IPS-18c (cell line): ENCODE data around the gene PPP1R16B.

Source experiments
- H3K4me3 ChIP-seq: 2 replicates; pipeline ENCODE4 v1.7.0; 2013; ENCODE audit warnings: low read depth, mild to moderate bottlenecking, low read length, moderate library complexity; ENCODE audit not compliant: insufficient read depth
- H3K9me3 ChIP-seq: one replicate; pipeline ENCODE4 v1.6.1; 2013; ENCODE audit warnings: mild to moderate bottlenecking, low read length, moderate library complexity; ENCODE audit not compliant: control insufficient read depth, insufficient read depth

Gene PPP1R16B

GRCh38 chr20:38895098-38895949, 89.8 kb downstream of the PPP1R16B start:
- Histone ChIP-seq H3K9me3 (no peaks in the 10 kb centered on the region), H3K4me3 (no peak overlapping the region)

- Histone ChIP-seq H3K4me3 (no peak overlapping the region), H3K9me3 (no peaks in the 10 kb centered on the region)
These were observed 90.6 kb downstream of the PPP1R16B start for GRCh38 chr20:38896009-38896594.

- Histone ChIP-seq H3K4me3 (no peak overlapping the region), H3K9me3 (no peaks in the 10 kb centered on the region)
These were observed 91.8 kb downstream of the PPP1R16B start for GRCh38 chr20:38897267-38897666.

- no peak overlapping the region for H3K4me3 ChIP-seq
- H3K9me3 ChIP-seq, result no peaks in the 10 kb centered on the region
These were observed 95.1 kb downstream of the PPP1R16B start for GRCh38 chr20:38900606-38901005.

GRCh38 chr20:38902601-38903000, 97.1 kb downstream of the PPP1R16B start:
- Histone ChIP-seq H3K4me3 (no peak overlapping the region), H3K9me3 (no peaks in the 10 kb centered on the region)

GRCh38 chr20:38903335-38903734, 97.8 kb downstream of the PPP1R16B start:
- Histone ChIP-seq H3K9me3 (peaks cover 4% of the 10 kb centered on the region), H3K4me3 (no peak overlapping the region)

GRCh38 chr20:38905375-38905774, 99.9 kb downstream of the PPP1R16B start:
- Histone ChIP-seq H3K9me3 (peaks cover 4% of the 10 kb centered on the region), H3K4me3 (no peak overlapping the region)

GRCh38 chr20:38907918-38908677, 102.6 kb downstream of the PPP1R16B start:
- H3K4me3 ChIP-seq, result no peak overlapping the region
- peaks cover 4% of the 10 kb centered on the region for H3K9me3 ChIP-seq

- Histone ChIP-seq H3K4me3 (no peak overlapping the region), H3K9me3 (no peaks in the 10 kb centered on the region)
These were observed 109.9 kb downstream of the PPP1R16B start for GRCh38 chr20:38915355-38915754.

GRCh38 chr20:38917657-38918056, 112.2 kb downstream of the PPP1R16B start:
- Histone ChIP-seq H3K4me3 (no peak overlapping the region), H3K9me3 (no peaks in the 10 kb centered on the region)

- H3K9me3 ChIP-seq, result no peaks in the 10 kb centered on the region
- no peak overlapping the region for H3K4me3 ChIP-seq
These were observed 112.7 kb downstream of the PPP1R16B start for GRCh38 chr20:38918172-38918571.

- no peak overlapping the region for H3K4me3 ChIP-seq
- H3K9me3 ChIP-seq, result no peaks in the 10 kb centered on the region
These were observed 114.2 kb downstream of the PPP1R16B start for GRCh38 chr20:38919683-38920082.

GRCh38 chr20:38920411-38920810, 114.9 kb downstream of the PPP1R16B start:
- no peaks in the 10 kb centered on the region for H3K9me3 ChIP-seq

GRCh38 chr20:38920851-38921250, 115.4 kb downstream of the PPP1R16B start:
- Histone ChIP-seq H3K9me3 (no peaks in the 10 kb centered on the region), H3K4me3 (no peak overlapping the region)

More at GRCh38 chr20:38920411-38920810, 114.9 kb downstream of the PPP1R16B start:
- no peak overlapping the region for H3K4me3 ChIP-seq

- Histone ChIP-seq H3K9me3 (no peaks in the 10 kb centered on the region), H3K4me3 (no peak overlapping the region)
These were observed 119.2 kb downstream of the PPP1R16B start for GRCh38 chr20:38924718-38925117.

- no peaks in the 10 kb centered on the region for H3K9me3 ChIP-seq
- peak within 1 kb of the TSS; percentile 89 for H3K4me3 ChIP-seq
These were observed 120.8 kb downstream of the PPP1R16B start, which contains the start of gene FAM83D for GRCh38 chr20:38926142-38926933. FAM83D (plus strand) TSS chr20:38926417; CDS start chr20:38926443, 26 bp downstream.
